Esophagus muscularis mucosa (tissue), 4 donors: ENCODE measurements around the gene RGS18.

Experiments used
- EP300 ChIP-seq: sonication (generic); formaldehyde crosslinking; IDR thresholded peaks from one replicate; pipeline ENCODE4 v1.6.1; 2017; ENCODE audit warnings: antibody characterized with exemption
- POLR2A ChIP-seq: fragments of 450-650 bp; IDR thresholded peaks from one replicate; pipeline ENCODE4 v1.6.1; 2017; ENCODE audit warnings: antibody characterized with exemption, moderate library complexity, mild to moderate bottlenecking, low read depth
- TF ChIP-seq, protein P1 (sequence below), 3 experiments: fragments of 200-600 bp in 2 of 3; fragments of 450-650 bp in 1 of 3; sonication (generic) in 2 of 3; IDR thresholded peaks; one replicate each; pipeline ENCODE4 v1.5.1; 2017 to 2019; ENCODE audit warnings: antibody characterized with exemption in 3 of 3, mild to moderate bottlenecking in 2 of 3, moderate library complexity in 1 of 3

DNA sequence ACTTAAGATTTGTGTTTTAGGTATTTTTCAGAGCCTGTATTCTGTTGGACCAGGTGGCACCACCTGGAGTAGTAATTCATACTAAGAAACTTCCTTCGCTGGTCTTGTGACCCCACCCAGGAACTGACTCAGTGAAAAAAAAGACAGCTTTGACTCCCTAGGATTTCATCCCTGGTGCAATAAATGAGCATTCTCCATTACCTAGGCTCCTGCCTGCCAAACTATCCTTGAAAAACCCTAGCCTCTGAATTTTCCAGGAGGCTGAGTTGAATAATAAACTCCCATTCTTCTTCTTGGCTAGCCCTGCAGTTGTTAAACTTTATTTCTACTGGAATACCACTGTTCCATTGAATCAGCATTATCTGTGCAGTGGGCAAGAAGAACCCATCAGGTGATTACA is 10.6 kb upstream of the RGS18 start:
- TF ChIP-seq EP300, result no peak
- TF ChIP-seq, protein P1, sequence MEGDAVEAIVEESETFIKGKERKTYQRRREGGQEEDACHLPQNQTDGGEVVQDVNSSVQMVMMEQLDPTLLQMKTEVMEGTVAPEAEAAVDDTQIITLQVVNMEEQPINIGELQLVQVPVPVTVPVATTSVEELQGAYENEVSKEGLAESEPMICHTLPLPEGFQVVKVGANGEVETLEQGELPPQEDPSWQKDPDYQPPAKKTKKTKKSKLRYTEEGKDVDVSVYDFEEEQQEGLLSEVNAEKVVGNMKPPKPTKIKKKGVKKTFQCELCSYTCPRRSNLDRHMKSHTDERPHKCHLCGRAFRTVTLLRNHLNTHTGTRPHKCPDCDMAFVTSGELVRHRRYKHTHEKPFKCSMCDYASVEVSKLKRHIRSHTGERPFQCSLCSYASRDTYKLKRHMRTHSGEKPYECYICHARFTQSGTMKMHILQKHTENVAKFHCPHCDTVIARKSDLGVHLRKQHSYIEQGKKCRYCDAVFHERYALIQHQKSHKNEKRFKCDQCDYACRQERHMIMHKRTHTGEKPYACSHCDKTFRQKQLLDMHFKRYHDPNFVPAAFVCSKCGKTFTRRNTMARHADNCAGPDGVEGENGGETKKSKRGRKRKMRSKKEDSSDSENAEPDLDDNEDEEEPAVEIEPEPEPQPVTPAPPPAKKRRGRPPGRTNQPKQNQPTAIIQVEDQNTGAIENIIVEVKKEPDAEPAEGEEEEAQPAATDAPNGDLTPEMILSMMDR (IDR thresholded peaks at IDR 0.05), result no peak
- no peak for TF ChIP-seq POLR2A
